ENCODE data around the gene ADCYAP1R1.

DNA sequence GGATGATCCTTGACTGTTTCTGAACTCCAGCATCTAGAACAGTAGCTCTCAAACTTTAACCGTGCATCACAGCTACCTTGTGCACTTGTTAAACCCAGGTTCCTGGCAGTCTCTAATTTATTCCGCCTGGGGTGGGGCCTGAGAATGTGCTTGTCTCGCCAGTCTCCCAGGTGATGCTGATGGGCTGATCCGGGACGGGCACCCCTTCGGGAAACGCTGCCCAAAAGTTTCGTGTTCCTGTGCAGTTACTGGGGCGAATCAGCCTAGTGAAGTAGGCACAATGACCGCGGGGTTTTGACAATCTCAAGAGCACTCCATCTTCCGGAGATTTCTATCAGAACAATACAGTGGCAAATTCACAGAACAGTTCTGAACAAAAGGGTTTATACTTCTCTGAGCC is 29.9 kb downstream of the ADCYAP1R1 start:
- no peak for TF ChIP-seq POLR2A (IDR thresholded peaks at IDR 0.05)
- no peak for TF ChIP-seq CTCF (IDR thresholded peaks at IDR 0.05)

Measured in Peyer's patch (tissue), 4 donors.